ENCODE data around the gene WNT9B.

WNT9B gene, protein sequence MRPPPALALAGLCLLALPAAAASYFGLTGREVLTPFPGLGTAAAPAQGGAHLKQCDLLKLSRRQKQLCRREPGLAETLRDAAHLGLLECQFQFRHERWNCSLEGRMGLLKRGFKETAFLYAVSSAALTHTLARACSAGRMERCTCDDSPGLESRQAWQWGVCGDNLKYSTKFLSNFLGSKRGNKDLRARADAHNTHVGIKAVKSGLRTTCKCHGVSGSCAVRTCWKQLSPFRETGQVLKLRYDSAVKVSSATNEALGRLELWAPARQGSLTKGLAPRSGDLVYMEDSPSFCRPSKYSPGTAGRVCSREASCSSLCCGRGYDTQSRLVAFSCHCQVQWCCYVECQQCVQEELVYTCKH

DNA sequence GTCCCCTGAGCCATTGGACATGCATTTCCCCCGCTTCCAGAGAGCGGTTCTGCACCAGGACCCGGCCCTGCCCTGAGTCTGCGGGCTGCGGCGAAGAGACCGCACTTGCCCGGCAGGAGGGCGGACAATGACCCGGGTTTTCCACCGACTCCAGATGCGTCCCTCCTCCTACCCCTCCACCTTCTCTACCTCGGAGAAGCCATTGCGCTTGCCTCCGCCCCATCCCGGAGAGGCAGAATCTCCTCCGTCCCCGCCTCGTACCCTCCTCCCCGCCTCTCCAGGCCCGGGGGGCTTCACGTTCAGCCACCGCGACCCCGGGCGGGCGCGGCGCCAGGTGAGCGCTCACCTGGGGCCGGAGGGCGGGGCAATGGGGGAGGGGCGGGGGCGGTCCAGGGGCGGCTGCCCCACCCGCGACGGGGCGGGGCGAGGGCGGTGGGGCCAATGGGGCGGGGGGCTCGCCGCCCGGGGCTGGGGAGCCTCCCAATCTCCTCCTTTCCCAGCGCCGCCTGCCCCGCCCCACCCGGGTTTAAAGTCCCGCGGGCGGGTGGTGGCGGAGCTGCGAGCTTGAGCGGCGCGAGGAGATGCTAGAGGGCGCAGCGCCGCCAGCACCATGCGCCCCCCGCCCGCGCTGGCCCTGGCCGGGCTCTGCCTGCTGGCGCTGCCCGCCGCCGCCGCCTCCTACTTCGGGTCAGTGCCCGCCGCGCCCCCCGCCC is at the start of gene WNT9B:
WNT9B (plus strand) TSS at position 555 of the 713 bp plus-strand sequence; CDS start at position 611, 56 bp downstream.
- DNase-seq = peak; percentile 28

DNA sequence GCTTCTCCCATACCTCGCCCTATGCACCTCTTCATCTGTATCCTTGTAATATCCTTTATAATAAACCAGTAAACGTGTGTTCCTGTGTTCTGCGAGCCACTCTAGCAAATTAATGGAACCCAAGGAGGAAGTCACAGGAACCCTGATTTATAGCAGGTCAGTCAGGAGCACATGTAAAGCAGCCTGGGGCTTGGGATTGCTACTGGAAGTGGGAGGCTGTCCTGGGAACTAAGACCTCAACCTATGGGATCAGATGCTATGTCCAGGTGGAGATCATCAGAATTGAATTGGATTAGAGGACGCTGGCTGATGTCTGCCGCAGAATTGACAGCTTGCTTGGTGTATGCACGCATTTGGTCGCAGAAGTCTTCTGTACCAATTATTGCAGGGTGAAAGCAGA is 48.6 kb upstream of the WNT9B start:
- no peak for DNase-seq

DNA sequence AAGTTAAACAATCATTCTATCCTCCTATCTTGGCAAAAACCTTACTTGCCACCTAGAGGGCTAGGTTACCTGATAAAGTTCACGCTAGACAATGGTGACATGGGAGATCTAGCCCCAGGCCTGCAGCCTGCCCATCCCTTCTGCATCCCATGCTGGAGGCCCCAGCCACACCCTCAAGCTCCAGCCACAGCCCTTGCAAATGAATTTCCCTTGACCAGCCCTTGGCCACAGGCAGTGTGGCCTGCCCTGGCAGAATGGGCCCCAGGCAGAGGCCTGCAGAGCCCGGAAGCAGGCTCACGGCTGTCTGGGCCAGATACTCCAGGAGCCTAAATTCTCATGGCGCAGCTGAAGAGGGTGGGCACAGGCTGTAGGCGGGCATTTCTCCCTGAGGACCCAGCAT is 47.8 kb upstream of the WNT9B start:
- no peak for DNase-seq

DNA sequence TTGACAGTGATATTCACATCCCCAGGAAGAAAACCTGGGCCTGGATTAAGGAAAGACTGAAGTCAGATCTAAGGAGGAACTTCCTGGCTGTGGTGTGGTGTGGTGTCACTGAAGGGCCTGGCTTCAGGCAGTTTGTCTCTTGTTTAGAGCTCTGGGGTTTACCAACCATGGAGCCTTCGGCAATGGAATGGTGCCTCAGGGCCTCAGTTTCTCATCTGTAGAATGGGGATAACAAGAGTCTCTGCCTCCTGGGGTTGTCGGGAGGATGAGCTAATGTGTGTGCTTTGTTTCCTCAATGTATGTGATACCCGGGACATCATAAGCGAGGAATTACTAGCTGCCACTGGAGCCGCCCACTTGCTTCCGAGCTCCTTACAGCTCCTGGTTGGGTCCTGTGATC is 45.6 kb upstream of the WNT9B start:
- no peak for DNase-seq

DNA sequence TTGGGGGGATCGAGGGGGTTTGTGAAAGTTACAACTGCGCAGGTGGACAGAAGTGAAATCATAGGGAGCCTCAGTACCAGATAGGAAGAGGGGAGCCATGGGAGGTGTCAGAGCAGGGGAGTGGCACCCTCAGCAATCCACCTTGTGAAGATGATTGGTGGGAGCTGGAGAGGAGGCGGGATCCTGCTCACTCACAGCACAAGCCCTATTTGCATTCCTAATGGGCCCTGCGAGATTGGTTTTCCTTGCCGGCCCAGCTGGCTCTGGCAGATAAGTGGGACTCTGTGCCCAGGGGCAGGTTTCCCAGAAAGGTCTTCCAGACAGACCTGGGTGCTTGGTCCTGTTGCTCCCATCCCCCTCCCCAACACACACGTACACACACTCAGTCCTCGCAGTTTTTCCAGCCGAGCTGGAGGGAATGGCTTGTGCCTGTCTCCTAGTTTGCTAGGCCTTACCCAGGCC is 42.2 kb upstream of the WNT9B start:
- no peak for DNase-seq

DNA sequence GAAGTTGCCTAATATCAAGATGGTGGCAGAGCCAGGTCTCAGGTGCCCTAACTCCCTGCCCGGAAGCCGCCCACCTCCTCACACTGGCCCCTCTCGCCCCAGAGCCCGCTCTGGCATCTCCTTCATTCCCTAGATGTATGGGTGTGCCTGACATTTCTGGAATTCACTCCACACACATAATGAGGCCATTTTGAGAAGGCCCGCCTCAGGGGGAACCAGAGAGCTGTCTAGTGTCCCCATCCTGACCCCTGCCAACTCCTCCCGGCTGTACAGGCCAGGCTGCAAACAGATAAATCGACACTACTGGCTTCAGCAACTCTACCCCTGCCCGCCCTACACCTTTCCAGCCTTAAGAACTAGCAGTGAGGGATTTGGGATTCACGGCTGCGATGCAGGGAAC is 40.5 kb upstream of the WNT9B start:
- DNase-seq = no peak

GRCh38 chr17:46811978-46812583 is 39.3 kb upstream of the WNT9B start:
- no peak for DNase-seq

DNA sequence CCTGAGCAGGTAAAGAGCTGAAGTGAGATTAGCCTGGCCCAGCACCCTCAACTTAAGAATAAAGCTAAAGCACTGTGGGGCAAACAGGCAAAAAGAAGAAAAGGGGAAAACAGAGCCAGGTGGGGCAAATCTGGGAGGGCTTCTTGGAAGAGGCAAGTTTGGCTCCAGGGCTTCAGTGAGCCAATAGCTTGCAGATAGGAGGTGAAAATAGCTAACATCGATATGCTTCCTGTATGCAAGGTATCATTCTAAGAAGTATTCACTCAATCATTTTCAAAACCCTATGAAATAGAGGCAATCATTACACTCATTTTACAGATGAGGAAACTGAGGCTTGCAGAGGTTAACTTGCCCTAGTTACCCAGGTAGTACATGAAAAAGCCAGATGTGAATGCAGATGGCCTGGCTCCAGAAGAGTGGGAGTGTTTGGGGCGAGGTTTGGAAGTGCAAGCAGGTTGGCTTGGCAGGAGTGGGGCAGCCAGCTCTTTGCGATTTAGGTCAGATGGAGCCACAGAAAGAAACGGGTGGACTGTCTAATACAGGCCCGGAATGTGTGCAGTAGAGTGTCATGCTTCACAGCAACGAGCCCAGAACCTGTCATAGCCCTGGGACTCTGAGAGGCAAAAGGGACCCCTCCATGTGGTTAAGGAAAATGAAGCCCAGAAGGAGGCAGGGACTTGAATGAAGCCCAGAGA is 38.6 kb upstream of the WNT9B start:
- DNase-seq = no peak

GRCh38 chr17:46813920-46814319 is 37.5 kb upstream of the WNT9B start:
- no peak for DNase-seq

DNA sequence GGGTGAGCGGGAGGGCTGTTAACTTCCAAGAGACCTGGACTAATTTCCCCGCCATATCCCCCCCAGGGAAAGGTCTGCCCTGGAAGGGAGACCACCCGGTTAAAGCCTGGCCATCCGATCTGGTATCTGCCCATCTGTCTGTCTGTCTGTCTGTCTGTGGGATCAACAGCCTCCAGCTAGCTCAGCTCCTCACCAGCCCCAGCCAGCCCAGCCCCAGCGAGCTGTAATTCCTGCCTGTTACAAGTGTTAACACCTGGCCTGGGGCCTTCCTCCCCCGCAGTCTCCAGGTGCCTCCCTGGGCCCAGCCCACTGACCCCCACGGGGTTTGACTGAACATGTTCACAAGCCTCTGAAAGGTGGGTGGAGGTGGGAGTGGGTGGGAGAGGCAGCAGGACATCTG is 36.9 kb upstream of the WNT9B start:
- DNase-seq = no peak

- DNase-seq = no peak
These were observed 35.7 kb upstream of the WNT9B start for GRCh38 chr17:46815474-46816353.

DNA sequence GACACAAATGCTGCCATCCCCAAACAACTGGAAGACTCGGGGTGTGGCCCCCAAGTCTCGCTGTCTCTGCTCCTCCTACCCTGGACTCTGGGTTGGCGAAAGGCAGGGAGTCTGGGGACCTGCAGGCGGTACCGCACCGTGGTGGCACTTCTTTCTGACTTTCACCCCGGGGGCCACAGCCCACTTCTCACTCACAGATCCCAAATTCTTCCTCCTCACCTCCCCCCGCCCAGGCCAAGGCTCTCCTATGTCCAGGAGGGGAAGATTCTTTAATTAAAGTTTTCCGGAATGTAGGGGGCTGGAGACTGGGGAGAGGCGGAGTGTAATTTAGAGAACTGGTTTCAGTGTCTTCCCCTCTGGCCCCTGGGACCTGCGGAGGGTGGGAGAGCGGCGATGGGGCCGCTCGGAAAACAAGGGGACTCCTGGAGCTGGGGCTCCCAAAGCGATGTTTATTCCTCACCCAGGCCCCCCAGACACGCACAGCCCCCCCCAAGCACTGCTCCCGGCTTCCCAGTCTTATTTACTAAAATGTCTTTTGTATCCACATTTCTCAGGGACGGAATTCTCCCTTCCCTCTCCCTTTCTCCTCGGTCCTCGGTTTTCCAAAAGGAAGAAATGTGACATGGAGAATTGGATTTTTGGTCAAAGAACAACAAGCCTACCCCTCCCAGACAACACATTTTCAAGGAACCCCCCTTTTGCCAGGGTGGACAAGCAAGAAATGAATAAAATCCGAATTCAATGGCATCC is 34.1 kb upstream of the WNT9B start:
- no peak for DNase-seq

DNA sequence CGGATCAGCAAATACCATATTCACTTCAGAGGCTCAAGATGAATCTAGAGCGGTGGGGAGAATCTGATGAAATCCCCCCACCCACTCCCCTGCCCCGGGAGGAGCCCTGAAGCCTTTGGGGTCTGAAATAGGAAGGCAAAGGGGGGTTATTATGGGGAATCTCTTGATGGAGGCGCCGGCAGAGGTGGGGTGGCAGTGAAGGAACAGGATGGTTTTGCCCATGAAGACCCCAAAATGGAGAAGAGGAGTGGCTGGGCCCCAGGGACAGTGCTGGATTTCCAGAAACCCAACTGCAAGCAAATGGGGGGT is 33.5 kb upstream of the WNT9B start:
- no peak for DNase-seq

- peak; percentile 37 for DNase-seq
These were observed 33.0 kb upstream of the WNT9B start, which contains the start of gene WNT3 for GRCh38 chr17:46818316-46818928. TSS of gene WNT3 (minus strand) at chr17:46818692. CDS start at chr17:46818597, 95 bp downstream.

DNA sequence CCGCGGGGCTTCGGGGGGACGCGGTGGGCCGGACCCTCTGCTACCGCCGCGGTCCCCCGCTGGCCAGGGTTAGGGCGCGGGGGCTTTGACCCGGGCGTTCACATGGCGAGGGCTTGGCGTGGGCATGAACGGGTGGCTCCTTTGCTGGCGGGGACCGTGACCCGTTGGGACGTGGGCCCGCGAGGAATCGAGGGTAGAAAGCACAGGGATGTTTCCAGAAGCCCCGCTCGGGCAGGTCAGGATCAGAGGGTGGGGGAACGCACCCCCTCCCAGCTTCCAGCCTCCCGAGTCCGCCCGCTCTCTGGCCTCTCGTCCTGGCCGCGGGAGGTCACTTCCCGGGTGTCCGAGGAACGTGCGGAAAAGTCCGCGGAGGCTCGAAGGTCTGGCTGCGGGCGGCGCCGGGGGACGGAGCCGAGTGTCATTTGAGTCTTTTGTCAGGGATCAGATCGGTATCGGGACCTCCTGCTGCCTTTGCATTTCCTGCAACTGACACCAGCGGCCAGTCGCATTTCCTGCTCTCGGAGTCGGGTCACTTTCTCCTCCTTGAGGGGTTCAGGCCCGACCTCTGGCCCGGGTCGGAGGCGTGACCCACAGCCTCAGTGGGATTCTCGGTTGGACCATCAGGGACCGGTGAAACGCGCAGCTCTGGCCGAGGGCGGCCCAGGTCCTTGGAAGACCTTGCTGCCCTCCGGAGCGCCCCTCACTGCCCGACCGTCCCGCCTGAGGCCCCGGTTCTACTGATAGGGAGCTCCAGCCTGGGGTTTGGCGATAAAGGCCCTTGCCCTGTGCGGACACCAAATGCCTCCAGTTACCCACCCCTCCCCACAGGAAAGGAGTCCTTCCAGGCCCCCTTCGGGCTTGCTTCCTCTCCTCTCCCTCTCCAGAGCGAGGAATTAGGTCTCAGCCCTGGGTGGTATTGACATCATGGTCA is 32.2 kb upstream of the WNT9B start:
- no peak for DNase-seq

- DNase-seq = no peak
These were observed 31.5 kb upstream of the WNT9B start for GRCh38 chr17:46819906-46820351.

GRCh38 chr17:46820592-46821450 is 30.6 kb upstream of the WNT9B start:
- DNase-seq = no peak

GRCh38 chr17:46821482-46822387 is 29.6 kb upstream of the WNT9B start:
- DNase-seq = no peak
